OCI-LY7 (cell line): ENCODE results near the gene HNMT.

Experiments
- CTCF ChIP-seq: fragments of 200-600 bp; sonication (generic); conservative IDR thresholded peaks from 2 replicates; pipeline ENCODE4 v1.5.1; 2014; ENCODE audit warnings: mild to moderate bottlenecking, antibody characterized with exemption, low read length, moderate library complexity, mixed read lengths
- EZH2phosphoT487 ChIP-seq: fragments of 200-600 bp; sonication (generic); IDR thresholded peaks from 2 replicates; pipeline ENCODE4 v1.6.1; 2018; ENCODE audit warnings: low read depth, borderline replicate concordance, mild to moderate bottlenecking, mixed run types, antibody characterized with exemption, low read length, moderate library complexity, mixed read lengths

- TF ChIP-seq CTCF (no peak), EZH2phosphoT487 (no peak)
Observed at GRCh38 chr2:138000796-138001195, 36.5 kb downstream of the HNMT start.
